HG02943 (cell line): ENCODE measurements around the gene CUL9.

Experiments
- ATAC-seq: cut with Tn5 transposase; IDR thresholded peaks from one replicate; pipeline ENCODE4 v1.9.1; 2021; ENCODE audit warnings: mild to moderate bottlenecking, low read depth, moderate library complexity; ENCODE audit not compliant: unreplicated experiment

CUL9 gene

DNA sequence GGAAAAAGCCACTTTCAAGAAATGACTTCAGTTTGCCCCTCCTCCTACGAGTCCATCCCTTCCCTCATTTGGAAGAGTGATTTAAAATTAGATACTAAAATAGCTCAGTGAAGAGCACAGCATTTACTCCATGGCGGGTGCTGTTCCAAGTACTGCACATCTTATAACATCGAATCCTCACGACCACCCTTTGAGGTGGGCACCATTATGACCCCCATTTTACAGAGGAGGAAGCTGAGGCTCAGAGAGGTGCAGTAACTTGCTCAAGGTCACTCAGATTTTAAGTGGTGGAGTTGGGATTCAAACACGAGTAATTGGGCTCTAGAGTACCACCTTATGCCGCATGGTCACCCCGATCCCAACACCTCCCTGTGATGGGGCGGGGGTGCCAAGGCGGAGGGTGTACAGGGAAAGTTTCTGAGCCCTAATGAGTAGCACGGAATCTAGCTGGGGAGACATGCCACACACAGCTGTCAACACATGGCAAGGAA is 86.8 kb downstream of the CUL9 start:
- ATAC-seq: no peak

DNA sequence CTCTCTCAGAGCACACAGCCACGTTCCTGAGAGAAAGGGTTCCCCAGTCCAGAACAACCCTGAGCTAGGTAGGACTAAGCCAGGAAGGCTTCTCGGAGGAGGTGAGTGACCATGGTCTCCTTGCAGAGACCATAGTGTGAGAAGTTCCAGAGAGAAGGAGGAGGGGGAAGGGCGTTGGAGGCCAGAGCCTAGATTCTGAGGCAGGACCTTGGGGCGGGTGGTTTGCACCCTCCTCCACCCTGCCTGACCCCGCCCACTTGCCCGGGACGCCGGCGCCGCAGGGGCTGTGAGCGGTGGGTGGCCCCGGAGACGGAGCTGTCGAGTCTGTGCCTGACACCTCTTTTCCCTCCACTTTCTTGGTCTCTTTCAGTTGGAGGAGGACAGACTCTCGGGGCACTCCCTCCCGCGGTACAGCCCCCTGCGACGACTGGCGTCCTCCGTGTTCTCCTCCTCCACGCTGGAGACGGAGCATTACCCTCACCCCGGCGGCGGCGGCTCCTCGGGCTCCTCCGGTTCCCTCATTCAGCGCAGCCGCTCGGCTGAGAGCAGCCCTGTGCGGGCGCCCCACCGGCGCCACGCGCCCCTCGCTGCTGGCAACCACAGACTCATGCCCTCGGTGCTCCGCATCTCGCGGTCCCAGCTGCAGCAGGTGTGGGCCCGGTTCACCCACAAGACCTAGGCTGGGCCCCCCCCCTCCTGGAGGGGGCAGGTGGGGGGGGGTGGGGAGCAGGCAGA is 87.4 kb downstream of the CUL9 start:
- no peak for ATAC-seq

DNA sequence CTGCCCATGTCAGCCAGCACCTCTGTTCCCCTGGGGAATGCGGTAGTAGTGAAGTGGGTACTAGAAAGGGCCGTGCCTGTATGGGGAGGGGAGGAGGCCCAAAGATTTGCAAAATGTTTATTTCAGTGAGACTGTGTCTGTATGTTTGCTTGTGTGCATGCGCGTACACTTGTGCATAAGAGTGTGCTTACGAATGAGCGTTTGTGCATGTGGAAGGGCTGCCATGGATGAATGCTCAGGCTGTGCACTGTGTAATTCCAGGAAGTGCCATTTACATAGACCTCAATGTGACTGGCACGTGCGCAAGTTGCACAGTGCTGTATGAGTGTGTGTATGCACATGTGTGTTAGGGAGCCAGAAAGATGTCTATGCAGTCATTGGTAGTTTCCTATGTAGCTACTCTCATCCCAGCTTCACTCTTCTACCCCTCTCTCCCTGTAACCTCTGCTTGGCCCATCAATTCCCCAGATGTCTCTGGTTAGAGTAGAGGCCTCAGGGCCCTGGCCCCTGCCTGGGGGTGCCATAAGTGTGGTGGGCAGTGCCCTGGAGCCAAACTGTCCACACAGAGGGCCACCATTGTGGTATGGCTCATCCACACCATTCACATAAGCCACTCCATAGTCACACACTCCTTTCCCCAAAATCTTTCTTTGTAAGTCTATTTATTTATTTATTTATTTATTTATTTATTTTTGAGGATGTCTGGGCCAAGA is 89.3 kb downstream of the CUL9 start:
- ATAC-seq: no peak

DNA sequence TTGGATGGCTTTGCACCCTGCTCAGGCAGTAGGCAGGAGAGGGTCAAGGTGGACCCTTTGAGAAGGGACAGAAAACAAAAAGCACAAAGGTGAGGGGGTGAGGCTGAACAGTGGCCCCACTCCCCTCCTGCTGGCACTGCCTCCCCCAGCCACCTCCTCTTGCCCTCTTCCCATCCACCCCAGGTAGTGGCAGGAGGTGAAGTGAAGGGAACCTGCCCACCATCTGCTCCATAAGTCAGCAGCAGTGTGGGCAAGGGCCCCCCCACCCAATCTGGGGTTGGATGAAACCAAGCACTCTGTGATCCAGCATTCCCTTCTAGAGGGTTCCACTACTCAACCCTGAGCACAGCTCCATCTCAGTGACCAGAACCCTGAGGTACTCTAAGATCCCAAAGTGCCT is 89.9 kb downstream of the CUL9 start:
- ATAC-seq: no peak

DNA sequence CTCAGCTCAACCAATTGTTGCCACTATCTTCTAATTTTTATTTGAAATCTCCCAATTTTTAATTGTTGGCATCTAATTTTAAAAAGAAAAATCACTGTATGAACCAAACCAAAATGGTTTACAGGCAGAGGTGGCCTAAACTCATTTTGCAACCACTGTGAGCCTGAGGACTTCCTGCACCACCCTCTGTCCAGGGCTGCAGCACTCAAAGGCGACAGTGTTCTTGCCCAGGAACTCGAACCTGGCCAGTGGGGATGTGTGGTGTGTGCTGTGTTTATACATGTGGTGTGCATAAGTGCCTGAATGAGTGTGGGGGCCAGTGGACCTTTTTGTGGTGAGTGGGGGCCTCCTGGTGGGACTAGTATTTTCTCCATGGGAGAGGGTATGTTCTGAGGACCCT is 91.7 kb downstream of the CUL9 start:
- no peak for ATAC-seq
